HL-60 (cell line): ENCODE data around the gene RAP1A.

ENCODE experiments used
- CTCF ChIP-seq: IDR thresholded peaks from one replicate; pipeline ENCODE4 v1.5.1; 2011; ENCODE audit warnings: low read length, control low read depth, inconsistent platforms; ENCODE audit not compliant: insufficient read depth
- POLR2AphosphoS5 ChIP-seq: IDR thresholded peaks from 2 replicates; pipeline ENCODE4 v1.6.1; 2012; ENCODE audit warnings: low read depth
- REST ChIP-seq: IDR thresholded peaks from 2 replicates; pipeline ENCODE4 v1.6.1; 2012; ENCODE audit warnings: low read depth; ENCODE audit not compliant: insufficient replicate concordance

- TF ChIP-seq CTCF (no peak), REST (no peak), POLR2AphosphoS5 (no peak)
Observed at GRCh38 chr1:111569913-111570312, 49.7 kb upstream of the RAP1A start.
